Activated T-helper 9 cell treated with anti-CD3 and anti-CD28 coated beads, Interleukin-2, amount 50 U/mL, for 16 hours (primary cell): ENCODE data around the gene RASGEF1C.
"Not testable (repeated sequence)": the region's sequence is repeated elsewhere in the genome, so short reads cannot be mapped to it uniquely, and the experiment has no call there.

ENCODE experiments used
- DNase-seq: peaks from one replicate; pipeline ENCODE4 v3.0.0-alpha.2; 2020; ENCODE audit warnings: low read depth

Gene RASGEF1C

GRCh38 chr5:180135967-180136629 is 72.9 kb downstream of the RASGEF1C start:
- DNase-seq = no peak

- DNase-seq = no peak
Observed at GRCh38 chr5:180135128-180135955, 73.7 kb downstream of the RASGEF1C start.

GRCh38 chr5:180133971-180134508 is 75.0 kb downstream of the RASGEF1C start:
- no peak for DNase-seq

DNA sequence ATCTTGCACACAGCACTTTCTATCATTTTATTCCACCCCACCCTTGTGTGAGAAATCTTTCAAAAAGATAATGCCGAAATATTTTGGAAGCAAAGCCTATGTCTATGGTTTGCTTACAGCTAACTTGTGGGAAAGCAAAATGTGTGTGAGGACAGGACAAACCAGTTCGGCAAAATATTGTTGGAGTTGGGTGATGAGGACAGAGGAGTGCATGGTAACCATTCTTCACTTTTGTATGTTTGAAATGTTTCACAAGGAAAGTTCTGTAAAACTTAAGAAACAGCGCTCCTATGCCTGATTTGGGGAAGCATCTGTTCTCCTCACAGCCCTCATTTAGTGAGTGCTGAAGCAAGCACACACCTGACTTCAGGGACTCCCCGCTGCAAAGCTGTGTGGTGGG is 75.5 kb downstream of the RASGEF1C start:
- DNase-seq = no peak

- no peak for DNase-seq
Observed at GRCh38 chr5:180133060-180133459, 76.0 kb downstream of the RASGEF1C start.

DNA sequence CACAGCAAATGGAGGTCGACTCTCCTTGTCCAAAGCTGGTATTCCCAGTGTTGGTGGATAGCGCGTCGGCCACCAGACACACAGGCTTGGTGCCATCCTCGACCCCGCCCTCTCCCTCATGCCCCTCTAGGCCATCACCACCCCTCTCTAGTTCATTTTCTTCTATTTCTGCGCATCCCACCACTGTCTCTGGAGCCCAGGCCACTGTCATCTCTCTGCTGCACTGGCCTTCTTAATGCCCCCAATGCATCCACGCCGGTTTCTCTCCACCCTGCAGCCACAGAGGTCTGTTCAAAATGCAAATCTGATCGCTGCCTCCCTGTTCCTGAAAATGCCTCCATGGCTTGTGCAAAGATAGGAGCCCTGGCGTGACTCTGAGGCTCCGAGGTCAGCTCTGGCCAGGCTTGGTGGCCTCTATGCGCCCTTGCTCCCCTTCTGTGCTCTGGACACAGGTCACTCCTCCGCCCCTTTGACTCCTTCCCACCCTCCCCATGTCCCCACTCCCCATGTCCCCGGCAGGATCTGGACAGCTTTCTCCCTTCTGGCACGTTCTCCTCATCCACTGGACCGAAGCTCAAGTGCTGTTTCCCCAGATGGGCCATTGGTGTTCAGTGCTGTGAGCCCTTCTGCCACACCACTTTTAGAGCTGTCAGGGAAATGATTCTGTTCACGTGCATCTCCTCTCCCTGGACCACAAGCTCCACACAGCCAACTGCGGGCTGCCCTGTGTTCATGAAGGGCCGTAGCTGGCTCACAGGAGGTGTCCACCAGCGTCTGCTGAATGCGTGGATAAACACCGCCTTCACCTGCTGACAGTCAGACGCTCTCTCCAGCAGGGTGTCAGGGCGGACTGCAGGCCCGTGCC is 77.9 kb downstream of the RASGEF1C start:
- no peak for DNase-seq

DNA sequence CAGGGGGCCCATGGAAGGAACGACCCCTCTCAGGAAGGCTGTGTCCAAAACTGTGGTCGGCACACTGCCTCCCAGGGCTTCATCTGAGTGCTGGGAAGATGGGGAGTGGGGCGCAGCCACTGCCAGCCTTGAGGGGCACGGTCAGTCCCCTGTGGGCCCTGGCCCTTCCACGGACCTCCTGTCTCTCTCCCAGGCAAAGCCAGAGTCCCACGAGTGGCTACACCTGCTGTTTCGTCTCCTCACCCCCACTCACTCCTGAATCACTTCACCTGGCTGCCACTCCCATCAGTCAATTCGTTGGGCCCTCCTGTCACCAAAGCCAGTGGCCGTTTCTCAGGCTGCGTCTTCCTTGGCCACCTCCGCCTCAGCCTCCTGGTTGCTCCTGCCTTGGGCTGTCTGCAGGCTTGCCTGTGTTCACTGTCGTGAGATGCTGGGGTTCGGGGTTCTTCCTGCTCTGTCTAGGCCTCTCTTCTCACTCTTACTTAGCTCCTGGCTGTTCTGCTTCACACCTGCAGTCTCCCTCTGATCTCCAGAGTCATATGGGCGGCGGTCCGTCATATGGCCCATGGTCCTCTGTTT is 78.6 kb downstream of the RASGEF1C start:
- no peak for DNase-seq

DNA sequence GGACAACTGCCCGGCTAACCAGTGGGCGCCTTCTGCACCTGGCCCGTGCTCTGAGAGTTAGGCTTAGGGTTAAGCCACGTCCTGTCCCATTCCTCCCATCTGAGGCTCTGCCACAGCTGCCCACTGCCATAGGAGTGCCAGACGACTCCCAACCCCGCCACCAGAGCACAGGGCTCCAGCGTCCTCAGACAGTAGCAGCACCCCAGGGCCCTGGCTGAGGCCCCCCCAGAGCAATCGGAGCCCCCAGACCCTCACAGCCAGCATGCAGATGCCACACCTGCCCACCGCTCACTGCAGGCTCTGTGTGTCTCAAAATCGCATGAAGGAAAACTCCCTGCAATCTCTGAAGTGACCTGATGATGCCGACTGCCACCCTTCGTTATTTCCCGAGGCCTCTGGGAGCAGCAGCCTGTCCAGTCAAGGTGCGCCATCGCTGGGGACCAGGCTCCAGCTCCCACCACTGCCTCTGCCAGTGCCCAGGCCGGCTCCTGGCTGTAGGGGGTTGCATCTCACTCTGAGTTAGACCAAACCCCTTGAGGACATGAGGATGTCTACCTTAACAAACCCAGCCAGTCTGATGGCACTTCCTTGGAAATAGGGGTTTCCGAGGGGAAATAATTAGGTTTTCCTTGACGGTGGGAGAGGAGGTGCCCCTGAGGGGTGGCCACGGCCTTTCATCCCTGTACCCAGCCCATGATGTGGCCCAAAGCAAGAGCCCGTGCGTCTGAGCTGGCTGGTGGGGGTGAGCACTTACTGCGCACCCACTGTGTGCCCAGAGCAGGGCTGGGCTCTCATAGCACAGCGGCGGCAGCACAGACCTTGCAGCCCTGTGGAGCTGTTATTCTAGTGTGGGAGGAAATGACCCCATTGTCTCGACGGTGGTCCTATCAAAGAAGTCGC is 79.5 kb downstream of the RASGEF1C start:
- DNase-seq = no peak

DNA sequence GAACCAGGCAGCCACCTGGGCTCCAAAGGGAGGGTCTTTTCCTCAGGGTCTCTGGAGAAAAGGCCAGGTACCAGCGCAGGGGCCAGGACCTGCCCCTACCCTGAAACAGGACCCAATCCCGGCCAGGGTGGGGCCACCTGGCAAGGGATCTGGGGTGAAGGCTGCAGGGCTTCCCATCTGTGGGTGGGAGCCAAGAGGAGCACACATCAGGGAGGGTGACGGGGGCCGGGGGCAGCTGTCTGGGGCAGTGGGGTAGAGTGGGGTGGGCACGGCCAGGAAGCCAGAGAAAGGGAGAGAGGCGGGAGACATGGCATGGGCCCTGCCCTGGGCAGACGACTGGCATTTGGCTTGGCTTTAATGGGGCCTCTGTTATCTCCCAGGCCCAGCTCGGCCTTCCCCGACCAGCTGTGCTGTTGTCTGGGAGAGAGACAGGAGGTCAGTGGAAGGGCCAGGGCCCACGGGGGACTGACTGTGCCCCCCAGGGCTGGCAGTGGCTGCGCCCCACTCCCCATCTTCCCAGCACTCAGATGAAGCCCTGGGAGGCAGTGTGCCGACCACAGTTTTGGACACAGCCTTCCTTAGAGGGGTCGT is 80.2 kb downstream of the RASGEF1C start:
- no peak for DNase-seq

GRCh38 chr5:180127682-180128670 is 81.0 kb downstream of the RASGEF1C start:
- no peak for DNase-seq

DNA sequence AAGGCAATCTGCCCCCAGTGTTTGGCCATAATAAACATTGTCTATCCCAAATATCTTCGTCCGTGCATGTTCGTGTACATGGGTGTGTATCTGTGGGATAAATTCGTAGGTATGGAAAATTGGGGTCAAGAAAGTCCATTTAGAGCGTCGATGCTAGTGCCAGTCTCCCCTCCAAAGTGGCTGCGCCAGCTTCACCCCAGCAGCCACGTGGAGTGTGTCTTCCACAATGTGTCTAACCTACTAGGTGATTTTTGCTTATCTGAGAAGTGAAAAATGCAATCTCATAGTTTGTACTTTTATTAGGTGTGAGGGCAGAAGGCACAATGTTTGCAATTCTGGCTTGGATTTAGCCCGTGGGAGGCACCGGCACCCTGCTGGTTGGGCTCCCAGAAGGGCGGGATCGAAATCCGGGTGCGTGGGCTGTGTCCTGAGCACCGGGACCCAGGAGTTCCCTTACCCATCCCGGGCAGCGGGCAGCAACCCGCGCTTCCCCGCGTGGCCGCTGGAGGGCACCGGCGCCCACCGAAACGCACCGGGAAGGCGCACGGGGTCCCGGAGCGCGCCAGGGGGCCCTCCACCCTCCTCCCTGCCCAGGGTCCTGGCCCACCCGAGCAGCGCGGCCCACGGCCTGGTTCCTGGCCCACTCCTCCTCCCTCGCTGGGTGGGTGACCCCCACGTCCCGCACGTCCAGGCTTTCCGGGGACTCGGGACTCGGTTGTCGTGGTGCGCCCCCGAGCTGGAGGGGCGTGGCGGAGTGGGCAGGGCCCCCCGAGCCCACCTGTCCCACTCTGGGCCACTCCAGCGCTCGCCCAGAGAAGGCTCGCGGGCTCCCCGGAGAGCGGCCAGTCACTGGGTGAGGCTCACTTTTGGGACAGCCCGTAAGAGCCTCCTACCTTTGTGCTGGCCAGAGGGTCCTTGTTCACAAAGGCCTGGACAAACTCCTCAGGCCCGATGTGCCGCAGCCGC is 82.0 kb downstream of the RASGEF1C start:
- no peak for DNase-seq

- DNase-seq = not testable (repeated sequence)
Observed at GRCh38 chr5:180126156-180126555, 82.9 kb downstream of the RASGEF1C start.

GRCh38 chr5:180124662-180125061 is 84.3 kb downstream of the RASGEF1C start:
- not testable (repeated sequence) for DNase-seq

- no peak for DNase-seq
Observed at GRCh38 chr5:180122875-180123274, 86.1 kb downstream of the RASGEF1C start.

- DNase-seq = no peak
Observed at GRCh38 chr5:180121826-180122413, 87.1 kb downstream of the RASGEF1C start.

GRCh38 chr5:180120237-180121101 is 88.5 kb downstream of the RASGEF1C start:
- DNase-seq = no peak

GRCh38 chr5:180119903-180120236 is 89.1 kb downstream of the RASGEF1C start:
- no peak for DNase-seq
